HG02588 (cell line): ENCODE results near the gene OPN1SW.

Source experiments
- ATAC-seq: cut with Tn5 transposase; IDR thresholded peaks from one replicate; pipeline ENCODE4 v1.9.1; 2021; ENCODE audit warnings: mild to moderate bottlenecking, moderate library complexity; ENCODE audit not compliant: unreplicated experiment

The OPN1SW gene

GRCh38 chr7:128735436-128735835 is 40.2 kb downstream of the OPN1SW start:
- ATAC-seq, result no peak

- ATAC-seq, result no peak
Observed at GRCh38 chr7:128734890-128735289, 40.7 kb downstream of the OPN1SW start.

GRCh38 chr7:128733278-128733645 is 42.3 kb downstream of the OPN1SW start:
- no peak for ATAC-seq

GRCh38 chr7:128732521-128733277 is 42.9 kb downstream of the OPN1SW start:
- ATAC-seq, result no peak

GRCh38 chr7:128731184-128731583 is 44.4 kb downstream of the OPN1SW start:
- ATAC-seq, result no peak

GRCh38 chr7:128729494-128729893 is 46.1 kb downstream of the OPN1SW start:
- no peak for ATAC-seq

GRCh38 chr7:128728598-128728997 is 47.0 kb downstream of the OPN1SW start:
- ATAC-seq, result no peak

GRCh38 chr7:128727239-128727638 is 48.4 kb downstream of the OPN1SW start:
- ATAC-seq, result no peak

GRCh38 chr7:128726737-128727072 is 48.9 kb downstream of the OPN1SW start:
- ATAC-seq, result no peak

- ATAC-seq, result no peak
Observed at GRCh38 chr7:128726059-128726736, 49.4 kb downstream of the OPN1SW start.

- ATAC-seq, result no peak
Observed at GRCh38 chr7:128725531-128725930, 50.1 kb downstream of the OPN1SW start.

GRCh38 chr7:128724743-128725142 is 50.9 kb downstream of the OPN1SW start:
- ATAC-seq, result no peak
